SK-N-SH (cell line): ENCODE data around the gene LOXHD1. TPM values are rescaled to one million over a fixed set of nuclear protein-coding genes. Genes with fewer than 3 reads are reported as not detected.

Experiments
- CTCF ChIA-PET: fragments of 300-600, 350-600 bp; formaldehyde crosslinking; extraction: SDS; loops from one replicate; lab custom pipeline; 2021; lab: Yijun Ruan, JAX
- POLR2A ChIA-PET: fragments of 350-600 bp; sonication (Branson Sonifier 250); formaldehyde crosslinking; extraction: SDS; loops from one replicate; lab custom pipeline; 2020; ENCODE audit warnings: antibody characterized with exemption, inconsistent platforms; lab: Yijun Ruan, JAX
- DNase-seq: peaks from one replicate; pipeline ENCODE4 v3.0.0; 2012
- H2AFZ ChIP-seq: fragments of 200-600 bp; sonication (generic); 2 replicates; pipeline ENCODE4 v1.8.1; 2016; ENCODE audit warnings: antibody characterized with exemption, mild to moderate bottlenecking, low read depth
- H3F3A ChIP-seq: fragments of 200-600 bp; sonication (generic); replicated peaks from 2 replicates; pipeline ENCODE3; 2016; ENCODE audit warnings: antibody characterized with exemption, mild to moderate bottlenecking; ENCODE audit not compliant: insufficient read depth
- H3K27ac ChIP-seq, 2 experiments: fragments of 200-500 bp in 1 of 2; fragments of 200-600 bp in 1 of 2; sonication (Bioruptor generic) in 1 of 2; sonication (generic), shearing (Covaris generic) in 1 of 2; 2 replicates each; pipeline versions ENCODE4 v1.5.1 to v1.6.1; 2014 to 2016; ENCODE audit warnings: low read depth in 2 of 2, inconsistent platforms in 1 of 2, low read length in 1 of 2, mild to moderate bottlenecking in 1 of 2, mixed read lengths in 1 of 2
- H3K27me3 ChIP-seq: fragments of 200-600 bp; sonication (generic), shearing (Covaris generic); 2 replicates; pipeline ENCODE4 v1.6.1; 2016; ENCODE audit warnings: mixed run types; ENCODE audit not compliant: insufficient read depth
- H3K36me3 ChIP-seq, 2 experiments: fragments of 200-500 bp in 1 of 2; fragments of 200-600 bp in 1 of 2; sonication (Bioruptor generic) in 1 of 2; sonication (generic) in 1 of 2; replicated peaks in 1 of 2; 2 replicates each; pipeline versions ENCODE3 to v1.5.1; 2014 to 2016; ENCODE audit warnings: low read length in 1 of 2, mild to moderate bottlenecking in 1 of 2; ENCODE audit not compliant: insufficient read depth in 2 of 2, control insufficient read depth in 1 of 2
- H3K4me1 ChIP-seq, 2 experiments: fragments of 200-500 bp in 1 of 2; fragments of 200-600 bp in 1 of 2; sonication (Bioruptor generic) in 1 of 2; sonication (generic), shearing (Covaris generic) in 1 of 2; 2 replicates each; pipeline versions ENCODE4 v1.5.1 to v1.6.1; 2014 to 2016; ENCODE audit warnings: low read depth in 1 of 2, low read length in 1 of 2, mixed run types in 1 of 2; ENCODE audit not compliant: insufficient read depth in 2 of 2, control insufficient read depth in 1 of 2
- H3K4me2 ChIP-seq: fragments of 200-600 bp; sonication (generic), shearing (Covaris generic); 2 replicates; pipeline ENCODE4 v1.6.1; 2017; ENCODE audit warnings: mixed run types
- H3K4me3 ChIP-seq, 2 experiments: fragments of 200-500 bp in 1 of 2; fragments of 200-600 bp in 1 of 2; sonication (Bioruptor generic) in 1 of 2; sonication (generic), shearing (Covaris generic) in 1 of 2; 2 replicates each; pipeline versions ENCODE4 v1.5.1 to v1.8.1; 2014 to 2016; ENCODE audit warnings: low read depth in 2 of 2, inconsistent platforms in 1 of 2, low read length in 1 of 2, mild to moderate bottlenecking in 1 of 2, mixed read lengths in 1 of 2, moderate library complexity in 1 of 2
- H3K79me2 ChIP-seq: fragments of 200-600 bp; sonication (generic); 2 replicates; pipeline ENCODE4 v1.8.1; 2017; ENCODE audit warnings: mild to moderate bottlenecking; ENCODE audit not compliant: insufficient read depth
- H3K9ac ChIP-seq: fragments of 200-600 bp; sonication (generic); 2 replicates; pipeline ENCODE4 v1.6.1; 2017; ENCODE audit warnings: mixed run types
- H3K9me2 ChIP-seq: fragments of 200-600 bp; sonication (generic); 2 replicates; pipeline ENCODE4 v1.6.1; 2017; ENCODE audit warnings: mixed run types
- H3K9me3 ChIP-seq: fragments of 200-600 bp; sonication (generic); 2 replicates; pipeline ENCODE4 v1.6.1; 2017; ENCODE audit warnings: mixed run types, mild to moderate bottlenecking, moderate library complexity
- H4K20me1 ChIP-seq: fragments of 200-600 bp; sonication (generic); 2 replicates; pipeline ENCODE4 v1.6.1; 2017; ENCODE audit warnings: mild to moderate bottlenecking, mixed run types; ENCODE audit not compliant: insufficient read depth
- CHD2 ChIP-seq: fragments of 150-350 bp; IDR thresholded peaks from 2 replicates; pipeline ENCODE4 v1.6.1; 2018; ENCODE audit warnings: low read length; ENCODE audit not compliant: partially characterized antibody
- CTCF ChIP-seq: fragments of 200-600 bp; sonication (generic); IDR thresholded peaks from 2 replicates; pipeline ENCODE4 v1.6.1; 2017; ENCODE audit warnings: antibody characterized with exemption, mild to moderate bottlenecking, moderate library complexity
- ELF1 ChIP-seq: IDR thresholded peaks from 2 replicates; pipeline ENCODE4 v1.4.0; 2012
- EP300 ChIP-seq, 2 experiments: IDR thresholded peaks; 2 replicates each; pipeline versions ENCODE4 v1.4.0 to v1.6.1; 2012; ENCODE audit warnings: borderline replicate concordance in 1 of 2, low read depth in 1 of 2, low read length in 1 of 2
- EZH2phosphoT487 ChIP-seq: fragments of 200-600 bp; sonication (generic); IDR thresholded peaks from 2 replicates; pipeline ENCODE4 v1.6.1; 2017; ENCODE audit warnings: low read depth, mixed run types, mild to moderate bottlenecking, antibody characterized with exemption, moderate library complexity, borderline replicate concordance
- FOXJ3 ChIP-seq: sonication (generic); formaldehyde crosslinking; IDR thresholded peaks from 2 replicates; pipeline ENCODE4 v1.5.1; 2020; ENCODE audit warnings: mild to moderate bottlenecking, missing genetic modification reagents
- FOXM1 ChIP-seq: IDR thresholded peaks from 2 replicates; pipeline ENCODE4 v1.4.0; 2012; ENCODE audit warnings: low read depth, mild to moderate bottlenecking
- GABPA ChIP-seq: IDR thresholded peaks from 2 replicates; pipeline ENCODE4 v1.4.0; 2012; ENCODE audit warnings: low read depth, mild to moderate bottlenecking
- GATA2 ChIP-seq: sonication (generic); formaldehyde crosslinking; IDR thresholded peaks from 2 replicates; pipeline ENCODE4 v1.5.0; 2020; ENCODE audit warnings: mild to moderate bottlenecking, missing genetic modification reagents
- JUND ChIP-seq: IDR thresholded peaks from 2 replicates; pipeline ENCODE4 v1.4.0; 2012
- NRF1 ChIP-seq: IDR thresholded peaks from 2 replicates; pipeline ENCODE4 v1.6.1; 2012; ENCODE audit warnings: low read depth, mild to moderate bottlenecking, low read length
- RCOR1 ChIP-seq: fragments of 150-350 bp; IDR thresholded peaks from 2 replicates; pipeline ENCODE4 v1.6.1; 2017; ENCODE audit warnings: antibody characterized with exemption, low read length
- RXRA ChIP-seq: IDR thresholded peaks from 2 replicates; pipeline ENCODE4 v1.4.0; 2012; ENCODE audit warnings: low read depth, mild to moderate bottlenecking, borderline replicate concordance
- SIN3A ChIP-seq: IDR thresholded peaks from 2 replicates; pipeline ENCODE4 v1.6.1; 2012; ENCODE audit warnings: low read depth, mild to moderate bottlenecking, low read length, moderate library complexity, borderline replicate concordance
- TAF1 ChIP-seq: IDR thresholded peaks from 2 replicates; pipeline ENCODE4 v1.6.1; 2012; ENCODE audit warnings: low read depth, mild to moderate bottlenecking, low read length, moderate library complexity, borderline replicate concordance
- TCF12 ChIP-seq: IDR thresholded peaks from 2 replicates; pipeline ENCODE4 v1.4.0; 2012
- TEAD4 ChIP-seq: IDR thresholded peaks from 2 replicates; pipeline ENCODE4 v1.4.0; 2012; ENCODE audit warnings: mild to moderate bottlenecking, borderline replicate concordance; ENCODE audit not compliant: insufficient read depth
- USF1 ChIP-seq: IDR thresholded peaks from 2 replicates; pipeline ENCODE4 v1.4.0; 2012; ENCODE audit warnings: low read depth, borderline replicate concordance
- USF2 ChIP-seq: fragments of 150-350 bp; IDR thresholded peaks from 2 replicates; pipeline ENCODE4 v1.6.1; 2017; ENCODE audit warnings: antibody characterized with exemption, low read length, low read depth, borderline replicate concordance
- YY1 ChIP-seq: IDR thresholded peaks from 2 replicates; pipeline ENCODE4 v1.4.0; 2012; ENCODE audit warnings: low read depth, mild to moderate bottlenecking
- ZBTB33 ChIP-seq: IDR thresholded peaks from 2 replicates; pipeline ENCODE4 v1.4.0; 2012; ENCODE audit warnings: low read depth, borderline replicate concordance
- WGBS: methylation state at CpG from one replicate; pipeline ENCODE4 v1.1.6; 2017; ENCODE audit warnings: low lambda C conversion rate; 5-methylcytosine and 5-hydroxymethylcytosine counted together
- polyA plus RNA-seq, 3 experiments: library from polyadenylated mRNA; depleted of rRNA; stranded (reverse); fragments of >200 nt; gene quantifications; 2 replicates each; pipeline ENCODE4 v1.2.3, GENCODE V29; 2012

LOXHD1 gene
- polyA plus RNA-seq, 1 of the 3 experiments (the other 2 are of a cell fraction), result not detected

- Histone ChIP-seq H3K4me2 (no peak overlapping the region), H3K9ac (no peak overlapping the region), H3F3A (no peaks in the 10 kb centered on the region), H2AFZ (no peak overlapping the region), H3K27ac (no peak overlapping the region), H3K27me3 (peaks cover 5% of the 10 kb centered on the region; the same call in 1 of the 2 replicates), H4K20me1 (no peaks in the 10 kb centered on the region), H3K9me3 (no peaks in the 10 kb centered on the region), H3K4me1 (no peaks in the 10 kb centered on the region), H3K79me2 (no peaks in the 10 kb centered on the region), H3K9me2 (no peaks in the 10 kb centered on the region), H3K4me3 (no peak overlapping the region), H3K36me3 (no peaks in the 10 kb centered on the region)
- ChIA-PET CTCF (interaction anchor here (0.7 to 18.6 kb wide), 3 partner anchors 108 to 479 kb away, joined by 3 to 328 read pairs (median 155); a partner anchor contains a TSS), POLR2A (interaction anchor here (0.7 kb wide), 1 partner anchor 27 kb away, joined by 3 read pairs; no protein-coding TSS in a partner anchor)
- DNase-seq, result no peak
- TF ChIP-seq EP300 (IDR thresholded peaks at IDR 0.05; ENCODE audit: borderline replicate concordance in 1 of 2, low read depth in 1 of 2, low read length in 1 of 2) (no peak), CHD2 (no peak), RCOR1 (no peak), ELF1 (no peak), USF2 (no peak), JUND (no peak), EZH2phosphoT487 (no peak), GATA2 (CRISPR knock-in tag) (no peak), FOXJ3 (CRISPR knock-in tag) (no peak), RXRA (no peak), YY1 (no peak), SIN3A (no peak), USF1 (no peak), TAF1 (no peak), TEAD4 (no peak), GABPA (no peak), TCF12 (no peak), FOXM1 (no peak)
Observed at GRCh38 chr18:46652372-46652771, 4.6 kb downstream of the LOXHD1 start.

- POLR2A ChIA-PET, result no interaction called here
- Histone ChIP-seq H3F3A (no peaks in the 10 kb centered on the region), H3K9me2 (no peaks in the 10 kb centered on the region), H3K27me3 (peaks cover 6% of the 10 kb centered on the region; the same call in 1 of the 2 replicates), H3K27ac (no peak overlapping the region), H4K20me1 (no peaks in the 10 kb centered on the region), H3K79me2 (no peaks in the 10 kb centered on the region), H3K4me3 (no peak overlapping the region), H3K4me1 (no peaks in the 10 kb centered on the region), H3K9me3 (no peaks in the 10 kb centered on the region), H3K36me3 (no peaks in the 10 kb centered on the region), H2AFZ (no peak overlapping the region), H3K9ac (no peak overlapping the region), H3K4me2 (no peak overlapping the region)
- CTCF ChIA-PET, result interaction anchor here (0.6 to 18.6 kb wide), 3 partner anchors 23 to 674 kb away, joined by 3 to 328 read pairs (median 3); no protein-coding TSS in a partner anchor
- DNase-seq, result no peak
- WGBS, result 34% methylated on average over 4 of the region's 4 CpGs
- no peak for TF ChIP-seq GATA2 (CRISPR knock-in tag)
- no peak for TF ChIP-seq NRF1
- no peak for TF ChIP-seq EZH2phosphoT487
- TF ChIP-seq ZBTB33, result no peak
- TF ChIP-seq CTCF, result no peak
- no peak for TF ChIP-seq ELF1
- TF ChIP-seq YY1, result no peak
- TF ChIP-seq USF1, result no peak
- no peak for TF ChIP-seq EP300 (IDR thresholded peaks at IDR 0.05; ENCODE audit: borderline replicate concordance in 1 of 2, low read depth in 1 of 2, low read length in 1 of 2)
- TF ChIP-seq FOXM1, result no peak
- TF ChIP-seq JUND, result no peak
Observed at GRCh38 chr18:46650681-46651080, 6.3 kb downstream of the LOXHD1 start.
